ENCODE data around the gene UNC13D. TPM values are rescaled to one million over a fixed set of nuclear protein-coding genes. Genes with fewer than 3 reads are reported as not detected.

Gene UNC13D
- total RNA-seq (2022) (103 and 104 TPM in 2 replicates), Bru-seq, nascent RNA (percentile 59 among the genes with signal in this experiment), BruChase-seq, experiment 1, labeled RNA remaining after a 6-hour chase (percentile 80 among the genes with signal in this experiment), BruChase-seq, experiment 2, labeled RNA remaining after a 2-hour chase (percentile 77 among the genes with signal in this experiment)
- long read RNA-seq, full-length matches to known transcripts = 17 of 75 reads
- long read RNA-seq, partial matches to known transcripts = 31 of 75 reads
- long read RNA-seq, other reads (novel, unspliced or antisense) = 27 of 75 reads

DNA sequence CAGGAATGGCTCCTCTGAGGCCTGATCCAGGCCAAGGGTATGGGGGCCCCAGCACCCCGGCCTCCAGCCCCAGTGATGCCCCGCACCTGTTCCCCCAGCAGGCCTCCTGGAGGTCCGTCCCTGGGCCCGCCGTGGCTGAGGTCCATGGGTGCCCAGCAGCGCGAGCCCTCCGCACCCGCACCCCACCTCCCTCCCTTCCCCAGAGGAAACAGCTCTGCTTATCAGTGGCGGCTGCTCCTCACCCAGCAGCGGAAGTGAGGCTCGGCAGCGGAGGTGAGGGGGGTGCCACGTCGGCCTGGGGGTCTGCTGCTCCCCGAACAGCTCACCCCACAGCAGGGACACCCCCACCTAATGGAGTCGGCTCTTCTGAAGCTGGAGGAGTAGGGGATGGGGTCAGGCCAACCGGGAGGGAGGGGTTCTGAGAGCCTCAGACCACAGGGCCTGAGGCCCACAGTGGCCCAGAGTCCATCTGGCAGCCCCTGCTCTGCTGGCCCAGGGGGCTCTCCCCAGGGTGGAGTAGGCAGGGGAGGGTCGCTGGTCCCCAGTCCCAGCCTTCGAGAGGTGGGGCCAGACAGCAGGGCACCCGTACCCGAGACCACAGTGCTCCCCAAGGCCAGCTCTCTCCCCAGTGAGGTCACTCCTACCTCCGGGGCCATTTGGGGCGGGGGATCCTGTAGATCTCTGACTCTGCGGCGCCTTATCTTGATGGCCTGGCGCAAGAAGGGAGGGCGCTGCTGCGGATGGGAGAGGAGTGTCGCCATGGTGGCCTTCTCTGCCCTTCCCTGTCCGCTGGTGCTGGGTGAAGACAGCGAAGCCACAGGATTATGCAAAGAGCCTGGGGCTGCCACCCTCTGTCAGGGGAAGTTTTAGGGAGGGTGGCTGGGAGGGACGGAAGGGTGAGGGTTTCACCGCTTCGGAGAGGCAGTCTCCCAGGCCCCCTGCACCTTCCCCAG lies at the start of gene UNC13D:
Gene UNC13D, minus strand, starts transcription at position 828 of the 953 bp plus-strand sequence. Its CDS starts 67 bp downstream, at position 761.
- CTCF ChIA-PET = interaction anchor here (0.7 to 4.2 kb wide), 8 partner anchors 11 to 64 kb away, joined by 3 to 46 read pairs (median 8); partner anchors contain the start of genes TRIM47 and WBP2
- Mint-ChIP-seq H3K27ac (ENCODE audit: unreplicated experiment) (peak within 1 kb of the TSS; percentile 94), H3K4me3 (ENCODE audit: low read depth, unreplicated experiment) (peak within 1 kb of the TSS; percentile 68), H3K4me1 (ENCODE audit: low read depth, unreplicated experiment) (peaks cover 18% of the 10 kb centered on the region), H3K36me3 (ENCODE audit: insufficient read depth, unreplicated experiment) (peaks cover 73% of the 10 kb centered on the region), H3K9me3 (ENCODE audit: low read depth, unreplicated experiment) (no peaks in the 10 kb centered on the region), H3K27me3 (ENCODE audit: unreplicated experiment) (no peaks in the 10 kb centered on the region)
- peak; percentile 36 for DNase-seq
- BruUV-seq (replicated peaks) = TSS peak; percentile 44
- intact Hi-C loops (cut with micrococcal nuclease; ENCODE audit: unreplicated experiment) = no loop called here
- TF ChIP-seq, protein P1, sequence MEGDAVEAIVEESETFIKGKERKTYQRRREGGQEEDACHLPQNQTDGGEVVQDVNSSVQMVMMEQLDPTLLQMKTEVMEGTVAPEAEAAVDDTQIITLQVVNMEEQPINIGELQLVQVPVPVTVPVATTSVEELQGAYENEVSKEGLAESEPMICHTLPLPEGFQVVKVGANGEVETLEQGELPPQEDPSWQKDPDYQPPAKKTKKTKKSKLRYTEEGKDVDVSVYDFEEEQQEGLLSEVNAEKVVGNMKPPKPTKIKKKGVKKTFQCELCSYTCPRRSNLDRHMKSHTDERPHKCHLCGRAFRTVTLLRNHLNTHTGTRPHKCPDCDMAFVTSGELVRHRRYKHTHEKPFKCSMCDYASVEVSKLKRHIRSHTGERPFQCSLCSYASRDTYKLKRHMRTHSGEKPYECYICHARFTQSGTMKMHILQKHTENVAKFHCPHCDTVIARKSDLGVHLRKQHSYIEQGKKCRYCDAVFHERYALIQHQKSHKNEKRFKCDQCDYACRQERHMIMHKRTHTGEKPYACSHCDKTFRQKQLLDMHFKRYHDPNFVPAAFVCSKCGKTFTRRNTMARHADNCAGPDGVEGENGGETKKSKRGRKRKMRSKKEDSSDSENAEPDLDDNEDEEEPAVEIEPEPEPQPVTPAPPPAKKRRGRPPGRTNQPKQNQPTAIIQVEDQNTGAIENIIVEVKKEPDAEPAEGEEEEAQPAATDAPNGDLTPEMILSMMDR (IDR thresholded peaks at IDR 0.05; ENCODE audit: unreplicated experiment) = peak; percentile 9

DNA sequence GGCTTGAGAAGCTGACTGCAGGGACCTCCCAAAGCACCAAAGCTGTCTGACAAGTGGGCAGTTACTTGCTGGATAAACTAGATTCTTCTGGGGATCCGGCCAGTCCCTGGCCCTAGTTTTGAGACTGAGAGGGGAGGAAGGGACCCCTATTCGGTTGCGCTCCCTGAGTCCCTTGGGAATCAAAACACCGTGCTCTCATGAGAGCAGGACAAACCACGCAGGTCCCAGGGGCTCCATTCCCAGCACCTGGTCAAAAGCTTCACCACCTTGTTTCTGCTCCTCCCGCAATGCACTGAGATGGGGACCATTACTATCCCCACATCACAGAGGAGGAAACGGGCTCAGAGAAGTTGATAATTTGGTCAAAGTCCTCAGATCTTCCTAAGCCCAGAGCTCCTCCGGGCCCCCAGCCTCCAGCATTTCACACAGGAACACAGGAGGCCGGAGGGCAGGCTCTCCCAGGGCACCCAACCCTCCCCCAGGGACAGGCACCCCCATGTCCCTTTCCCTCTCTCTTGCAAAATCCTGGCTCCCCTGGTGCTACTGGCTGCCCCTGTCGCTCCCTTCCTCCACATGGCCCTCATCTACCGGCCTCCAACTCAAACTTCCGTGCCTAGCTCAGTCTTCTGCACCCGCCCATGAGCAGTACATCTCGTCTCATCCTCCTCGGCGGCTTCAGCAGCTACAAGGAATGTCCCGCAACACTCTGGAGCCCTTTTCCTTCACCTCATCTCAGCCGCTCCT lies 49.3 kb upstream of the UNC13D start:
- Mint-ChIP-seq H3K4me3 (ENCODE audit: low read depth, unreplicated experiment) (no peak overlapping the region), H3K27ac (ENCODE audit: unreplicated experiment) (no peak overlapping the region), H3K9me3 (ENCODE audit: low read depth, unreplicated experiment) (no peaks in the 10 kb centered on the region), H3K36me3 (ENCODE audit: insufficient read depth, unreplicated experiment) (peaks cover 42% of the 10 kb centered on the region), H3K4me1 (ENCODE audit: low read depth, unreplicated experiment) (peaks cover 12% of the 10 kb centered on the region), H3K27me3 (ENCODE audit: unreplicated experiment) (no peaks in the 10 kb centered on the region)
- TF ChIP-seq, protein P1 (IDR thresholded peaks at IDR 0.05; ENCODE audit: unreplicated experiment) = no peak
- CTCF ChIA-PET = interaction anchor here (0.5 to 0.6 kb wide), 2 partner anchors 18 to 38 kb away, joined by 3 to 4 read pairs; partner anchors contain the start of gene WBP2
- intact Hi-C loops (cut with micrococcal nuclease; ENCODE audit: unreplicated experiment) = no loop called here
- no peak for DNase-seq
- BruUV-seq (replicated peaks) = no TSS peak

DNA sequence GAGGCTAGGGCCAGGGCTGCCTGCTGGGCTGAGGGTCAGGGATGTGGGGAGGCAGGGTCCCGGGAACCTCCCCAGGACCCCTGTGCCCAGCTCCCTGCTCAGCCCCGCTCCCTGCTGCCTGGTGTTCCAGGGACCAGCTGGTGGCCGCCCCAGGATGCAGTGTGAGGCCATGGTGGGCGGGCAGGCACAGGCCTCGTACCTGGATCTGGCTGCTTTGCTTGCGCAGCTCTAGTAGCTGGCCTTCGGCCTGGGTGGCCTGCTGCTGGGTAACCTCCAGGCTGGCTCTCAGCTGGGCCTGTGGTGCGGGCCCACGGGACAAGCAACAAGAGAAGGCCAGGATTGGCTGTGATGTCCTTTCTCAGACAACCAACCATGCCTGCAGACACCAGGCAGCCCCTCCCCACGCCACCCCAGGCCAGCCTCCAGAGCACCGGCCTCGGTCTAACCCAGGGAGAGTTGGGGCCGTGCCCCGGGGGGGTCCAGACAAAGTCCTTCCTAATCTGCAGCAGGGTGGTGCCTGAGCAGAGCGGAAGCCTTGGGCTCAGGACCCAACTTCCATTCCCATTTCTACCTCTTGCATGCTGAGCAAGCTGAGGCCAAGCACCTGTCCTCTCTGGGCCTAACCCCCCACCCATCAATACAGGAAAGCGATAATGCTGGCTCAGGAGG lies 48.5 kb upstream of the UNC13D start:
- TF ChIP-seq, protein P1 (IDR thresholded peaks at IDR 0.05; ENCODE audit: unreplicated experiment) = no peak
- Mint-ChIP-seq H3K27me3 (ENCODE audit: unreplicated experiment) (no peaks in the 10 kb centered on the region), H3K4me1 (ENCODE audit: low read depth, unreplicated experiment) (peaks cover 12% of the 10 kb centered on the region), H3K27ac (ENCODE audit: unreplicated experiment) (no peak overlapping the region), H3K9me3 (ENCODE audit: low read depth, unreplicated experiment) (no peaks in the 10 kb centered on the region), H3K4me3 (ENCODE audit: low read depth, unreplicated experiment) (no peak overlapping the region), H3K36me3 (ENCODE audit: insufficient read depth, unreplicated experiment) (peaks cover 40% of the 10 kb centered on the region)
- CTCF ChIA-PET = interaction anchor here (0.6 kb wide), 1 partner anchor 104 kb away, joined by 3 read pairs; no protein-coding TSS in a partner anchor
- intact Hi-C loops (cut with micrococcal nuclease; ENCODE audit: unreplicated experiment) = no loop called here
- no TSS peak for BruUV-seq (replicated peaks)
- DNase-seq = no peak

Data from Calu3 (cell line).